Neural progenitor cell (in vitro differentiated cells): ENCODE measurements around the gene CHST14. TPM values are rescaled to one million over a fixed set of nuclear protein-coding genes. Genes with fewer than 3 reads are reported as not detected.

Source experiments
- DNase-seq: peaks from one replicate; pipeline ENCODE4 v3.0.0-alpha.2; 2016; ENCODE audit warnings: low spot score
- H2AFZ ChIP-seq: fragments of 200-600 bp; sonication (generic); replicated peaks from 2 replicates; pipeline ENCODE4 v1.6.1; 2016; ENCODE audit warnings: antibody characterized with exemption
- H3F3A ChIP-seq: fragments of 200-600 bp; sonication (generic); 2 replicates; pipeline ENCODE4 v1.6.1; 2016; ENCODE audit warnings: antibody characterized with exemption, low read depth
- H3K27ac ChIP-seq: fragments of 200-600 bp; sonication (generic); 2 replicates; pipeline ENCODE4 v1.5.1; 2016; ENCODE audit warnings: mild to moderate bottlenecking
- H3K27me3 ChIP-seq: fragments of 200-600 bp; sonication (generic); 2 replicates; pipeline ENCODE4 v1.6.1; 2016; ENCODE audit warnings: mild to moderate bottlenecking, moderate library complexity
- H3K36me3 ChIP-seq: fragments of 200-600 bp; sonication (generic); 2 replicates; pipeline ENCODE4 v1.5.1; 2016
- H3K4me1 ChIP-seq: fragments of 200-600 bp; sonication (generic); 2 replicates; pipeline ENCODE4 v1.6.1; 2016; ENCODE audit warnings: mixed run types
- H3K4me2 ChIP-seq: fragments of 200-600 bp; sonication (generic); 2 replicates; pipeline ENCODE4 v1.6.1; 2016
- H3K4me3 ChIP-seq: fragments of 200-600 bp; sonication (generic); 2 replicates; pipeline ENCODE4 v1.5.1; 2016
- H3K79me2 ChIP-seq: fragments of 200-600 bp; sonication (generic); 2 replicates; pipeline ENCODE4 v1.6.1; 2016; ENCODE audit warnings: low read depth
- H3K9ac ChIP-seq: fragments of 200-600 bp; sonication (generic); 2 replicates; pipeline ENCODE4 v1.6.1; 2016
- H3K9me3 ChIP-seq: fragments of 200-600 bp; sonication (generic); 2 replicates; pipeline ENCODE4 v1.5.1; 2016; ENCODE audit warnings: low read depth
- H4K20me1 ChIP-seq: fragments of 200-600 bp; sonication (generic); 2 replicates; pipeline ENCODE4 v1.6.1; 2016; ENCODE audit warnings: low read depth
- H3K27ac Mint-ChIP-seq: 3 replicates; pipeline ENCODE4 v1.8.0; 2021; ENCODE audit warnings: mixed read lengths
- H3K27me3 Mint-ChIP-seq: 2 replicates; pipeline ENCODE4 v1.8.0; 2022; ENCODE audit warnings: low read depth, mild to moderate bottlenecking, inconsistent platforms, moderate library complexity, mixed read lengths; ENCODE audit not compliant: insufficient read depth
- H3K36me3 Mint-ChIP-seq: 3 replicates; pipeline ENCODE4 v1.8.0; 2021; ENCODE audit warnings: mixed read lengths
- H3K4me1 Mint-ChIP-seq: 3 replicates; pipeline ENCODE4 v1.8.0; 2021; ENCODE audit warnings: mixed read lengths
- H3K4me3 Mint-ChIP-seq: 3 replicates; pipeline ENCODE4 v1.8.0; 2021; ENCODE audit warnings: mild to moderate bottlenecking, moderate library complexity, mixed read lengths
- H3K9me3 Mint-ChIP-seq: 3 replicates; pipeline ENCODE4 v1.8.0; 2020; ENCODE audit warnings: mixed read lengths
- EZH2 ChIP-seq: fragments of 200-600 bp; sonication (generic); IDR thresholded peaks from 2 replicates; pipeline ENCODE4 v1.6.1; 2017; ENCODE audit warnings: antibody characterized with exemption, mild to moderate bottlenecking, moderate library complexity
- EZH2phosphoT487 ChIP-seq: fragments of 200-600 bp; sonication (generic); IDR thresholded peaks from 2 replicates; pipeline ENCODE4 v1.6.1; 2017; ENCODE audit warnings: antibody characterized with exemption
- total RNA-seq: library from RNA; depleted of rRNA; stranded (reverse); fragments of >200 nt; gene quantifications from 2 replicates; pipeline ENCODE4 v1.2.3, GENCODE V29; 2015; ENCODE audit warnings: low replicate concordance
- TF ChIP-seq, protein P1 (sequence below): fragments of 200-600 bp; sonication (generic); IDR thresholded peaks from 2 replicates; pipeline ENCODE4 v1.5.1; 2017; ENCODE audit warnings: antibody characterized with exemption, mild to moderate bottlenecking

The CHST14 gene
- total RNA-seq, 1 donor from 2014 or later = 11.9 TPM

DNA sequence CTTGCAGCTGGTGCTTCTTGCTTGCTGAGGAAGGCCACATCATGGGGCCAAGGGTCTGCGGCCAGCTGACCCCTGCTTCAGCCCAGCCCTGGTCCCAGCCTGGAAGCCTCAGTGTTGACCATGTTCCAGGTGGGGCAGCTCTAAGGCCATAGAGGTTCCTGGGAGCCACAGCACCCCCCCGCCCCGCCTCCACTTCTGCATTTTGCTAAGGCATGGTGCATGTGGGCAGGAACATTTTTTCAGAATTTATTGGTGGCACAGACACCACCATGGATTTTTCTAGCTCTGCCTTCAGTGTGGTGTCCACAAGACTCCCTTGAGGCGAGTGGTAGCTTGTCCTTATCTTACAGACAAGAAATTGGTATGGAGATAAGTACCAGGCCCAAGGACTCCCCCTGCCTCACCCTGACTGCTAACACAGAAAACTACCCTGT, 1.9 kb upstream of the CHST14 start:
- Mint-ChIP-seq H3K27me3 (peaks cover 11% of the 10 kb centered on the region), H3K36me3 (peaks cover 4% of the 10 kb centered on the region), H3K27ac (no peak overlapping the region), H3K4me1 (peaks cover 16% of the 10 kb centered on the region), H3K4me3 (peak overlapping the region; percentile 53), H3K9me3 (no peaks in the 10 kb centered on the region)
- DNase-seq = no peak
- Histone ChIP-seq H3K4me1 (peaks cover 6% of the 10 kb centered on the region), H3K4me2 (no peak overlapping the region), H3K9ac (no peak overlapping the region), H3K36me3 (no peaks in the 10 kb centered on the region), H3F3A (peaks cover 30% of the 10 kb centered on the region), H3K27ac (no peak overlapping the region), H3K79me2 (peaks cover 12% of the 10 kb centered on the region), H3K27me3 (peaks cover 9% of the 10 kb centered on the region), H4K20me1 (peaks cover 9% of the 10 kb centered on the region), H3K4me3 (no peak overlapping the region), H3K9me3 (no peaks in the 10 kb centered on the region), H2AFZ (no peak overlapping the region)
- TF ChIP-seq, protein P1, sequence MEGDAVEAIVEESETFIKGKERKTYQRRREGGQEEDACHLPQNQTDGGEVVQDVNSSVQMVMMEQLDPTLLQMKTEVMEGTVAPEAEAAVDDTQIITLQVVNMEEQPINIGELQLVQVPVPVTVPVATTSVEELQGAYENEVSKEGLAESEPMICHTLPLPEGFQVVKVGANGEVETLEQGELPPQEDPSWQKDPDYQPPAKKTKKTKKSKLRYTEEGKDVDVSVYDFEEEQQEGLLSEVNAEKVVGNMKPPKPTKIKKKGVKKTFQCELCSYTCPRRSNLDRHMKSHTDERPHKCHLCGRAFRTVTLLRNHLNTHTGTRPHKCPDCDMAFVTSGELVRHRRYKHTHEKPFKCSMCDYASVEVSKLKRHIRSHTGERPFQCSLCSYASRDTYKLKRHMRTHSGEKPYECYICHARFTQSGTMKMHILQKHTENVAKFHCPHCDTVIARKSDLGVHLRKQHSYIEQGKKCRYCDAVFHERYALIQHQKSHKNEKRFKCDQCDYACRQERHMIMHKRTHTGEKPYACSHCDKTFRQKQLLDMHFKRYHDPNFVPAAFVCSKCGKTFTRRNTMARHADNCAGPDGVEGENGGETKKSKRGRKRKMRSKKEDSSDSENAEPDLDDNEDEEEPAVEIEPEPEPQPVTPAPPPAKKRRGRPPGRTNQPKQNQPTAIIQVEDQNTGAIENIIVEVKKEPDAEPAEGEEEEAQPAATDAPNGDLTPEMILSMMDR = no peak
- TF ChIP-seq EZH2 (no peak), EZH2phosphoT487 (no peak)

DNA sequence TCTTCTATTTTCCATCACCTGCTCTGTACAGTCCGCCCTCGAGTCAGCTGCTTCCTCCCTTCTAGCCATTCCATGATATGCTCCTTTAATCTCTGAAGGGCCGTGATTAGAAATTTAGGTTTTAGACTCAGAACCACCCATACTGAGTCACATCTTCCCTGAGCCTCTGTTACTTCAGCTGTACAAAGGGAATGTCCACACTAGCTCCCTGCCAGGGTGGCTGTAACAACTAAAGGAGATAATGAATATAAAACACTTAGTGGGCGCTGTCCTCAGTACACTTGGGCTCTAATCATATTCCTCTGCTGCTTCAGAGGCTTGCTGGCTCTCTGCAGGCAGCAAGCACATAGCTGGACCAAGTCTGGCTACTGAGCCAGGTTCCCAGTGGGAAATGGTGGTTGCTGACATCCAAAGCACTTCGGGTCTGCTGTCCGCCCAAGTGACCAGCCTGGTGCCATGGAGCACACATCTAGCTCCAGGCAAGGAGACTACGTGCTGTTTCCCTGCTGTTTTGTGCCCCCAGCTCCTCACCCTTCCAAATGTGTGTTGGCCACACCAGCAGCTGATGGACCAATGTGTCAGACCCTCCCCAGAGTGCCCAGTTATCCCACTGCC, 901 bp upstream of the CHST14 start:
- Histone ChIP-seq H3K4me2 (peak overlapping the region; percentile 91), H3K79me2 (peaks cover 12% of the 10 kb centered on the region), H3K4me3 (peak overlapping the region; percentile 64), H3F3A (peaks cover 35% of the 10 kb centered on the region), H3K27ac (no peak overlapping the region), H3K36me3 (no peaks in the 10 kb centered on the region), H4K20me1 (peaks cover 7% of the 10 kb centered on the region), H3K27me3 (peaks cover 9% of the 10 kb centered on the region), H3K4me1 (peaks cover 6% of the 10 kb centered on the region), H3K9ac (no peak overlapping the region), H3K9me3 (no peaks in the 10 kb centered on the region), H2AFZ (no peak overlapping the region)
- TF ChIP-seq, protein P1 = no peak
- TF ChIP-seq EZH2phosphoT487 = no peak
- no peak for TF ChIP-seq EZH2
- peaks cover 11% of the 10 kb centered on the region for H3K27me3 Mint-ChIP-seq
- no peaks in the 10 kb centered on the region for H3K9me3 Mint-ChIP-seq
- no peak overlapping the region for H3K27ac Mint-ChIP-seq
- peaks cover 4% of the 10 kb centered on the region for H3K36me3 Mint-ChIP-seq
- DNase-seq = no peak
- H3K4me1 Mint-ChIP-seq = peaks cover 24% of the 10 kb centered on the region
- peak overlapping the region; percentile 80 for H3K4me3 Mint-ChIP-seq

DNA sequence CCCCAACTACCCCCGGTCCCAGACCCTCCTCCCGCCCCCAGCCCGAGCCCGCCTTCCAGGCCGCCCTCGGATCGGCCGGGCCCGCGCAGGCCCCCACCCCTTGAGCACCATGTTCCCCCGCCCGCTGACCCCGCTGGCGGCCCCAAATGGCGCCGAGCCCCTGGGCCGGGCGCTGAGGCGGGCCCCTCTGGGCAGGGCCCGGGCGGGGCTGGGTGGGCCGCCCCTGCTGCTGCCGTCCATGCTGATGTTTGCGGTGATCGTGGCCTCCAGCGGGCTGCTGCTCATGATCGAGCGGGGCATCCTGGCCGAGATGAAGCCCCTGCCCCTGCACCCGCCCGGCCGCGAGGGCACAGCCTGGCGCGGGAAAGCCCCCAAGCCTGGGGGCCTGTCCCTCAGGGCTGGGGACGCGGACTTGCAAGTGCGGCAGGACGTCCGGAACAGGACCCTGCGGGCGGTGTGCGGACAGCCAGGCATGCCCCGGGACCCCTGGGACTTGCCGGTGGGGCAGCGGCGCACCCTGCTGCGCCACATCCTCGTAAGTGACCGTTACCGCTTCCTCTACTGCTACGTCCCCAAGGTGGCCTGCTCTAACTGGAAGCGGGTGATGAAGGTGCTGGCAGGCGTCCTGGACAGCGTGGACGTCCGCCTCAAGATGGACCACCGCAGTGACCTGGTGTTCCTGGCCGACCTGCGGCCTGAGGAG, 472 bp downstream of the CHST14 start:
- peak; percentile 74 for DNase-seq
- H3K4me1 ChIP-seq = peaks cover 6% of the 10 kb centered on the region
- H3K4me3 Mint-ChIP-seq = peak overlapping the region; percentile 78

More for the DNA sequence above, 472 bp downstream of the CHST14 start:
- H3F3A ChIP-seq = peaks cover 35% of the 10 kb centered on the region
- no peaks in the 10 kb centered on the region for H3K9me3 Mint-ChIP-seq
- no peak overlapping the region for H3K27ac ChIP-seq
- H3K27ac Mint-ChIP-seq = no peak overlapping the region
- peaks cover 24% of the 10 kb centered on the region for H3K4me1 Mint-ChIP-seq
- peaks cover 7% of the 10 kb centered on the region for H4K20me1 ChIP-seq
- TF ChIP-seq EZH2 (no peak), EZH2phosphoT487 (no peak)
- TF ChIP-seq, protein P1 = no peak
- no peak overlapping the region for H3K9ac ChIP-seq
- peaks cover 11% of the 10 kb centered on the region for H3K27me3 Mint-ChIP-seq
- H3K36me3 Mint-ChIP-seq = no peaks in the 10 kb centered on the region
- H3K4me2 ChIP-seq = peak overlapping the region; percentile 91
- peaks cover 12% of the 10 kb centered on the region for H3K79me2 ChIP-seq
- H2AFZ ChIP-seq = peak overlapping the region; percentile 57
- no peaks in the 10 kb centered on the region for H3K9me3 ChIP-seq
- peak overlapping the region; percentile 64 for H3K4me3 ChIP-seq
- peaks cover 9% of the 10 kb centered on the region for H3K27me3 ChIP-seq
- no peaks in the 10 kb centered on the region for H3K36me3 ChIP-seq
